GM19238 (cell line): ENCODE measurements around the gene LYSMD3.

Experiments used
- DNase-seq: peaks from one replicate; pipeline ENCODE4 v3.0.0; 2011; ENCODE audit warnings: low spot score; ENCODE audit not compliant: insufficient read length

Gene LYSMD3

GRCh38 chr5:90483206-90483605 lies 46.2 kb downstream of the LYSMD3 start:
- DNase-seq: no peak

DNA sequence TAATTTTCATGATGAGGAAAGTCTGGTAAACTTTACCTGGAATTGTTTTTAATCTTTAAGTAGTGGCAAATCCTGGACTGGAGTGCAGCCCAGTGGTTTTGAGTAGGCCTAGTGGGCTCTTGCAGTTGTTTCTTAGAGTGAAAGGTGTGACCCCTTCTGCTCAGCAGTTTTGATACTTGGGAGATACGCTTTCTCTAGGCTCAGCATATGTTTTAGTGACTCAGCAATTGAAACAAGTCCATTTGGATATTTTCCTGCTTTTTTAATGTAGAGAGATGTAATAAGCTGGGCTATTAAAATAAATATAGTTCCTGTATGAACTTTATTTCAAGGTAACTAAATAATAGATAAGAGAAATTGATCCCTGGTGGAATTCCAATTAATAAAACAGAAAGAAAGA lies 48.7 kb downstream of the LYSMD3 start:
- DNase-seq: no peak

- DNase-seq: no peak
These were observed 49.6 kb downstream of the LYSMD3 start for GRCh38 chr5:90479611-90480385.

DNA sequence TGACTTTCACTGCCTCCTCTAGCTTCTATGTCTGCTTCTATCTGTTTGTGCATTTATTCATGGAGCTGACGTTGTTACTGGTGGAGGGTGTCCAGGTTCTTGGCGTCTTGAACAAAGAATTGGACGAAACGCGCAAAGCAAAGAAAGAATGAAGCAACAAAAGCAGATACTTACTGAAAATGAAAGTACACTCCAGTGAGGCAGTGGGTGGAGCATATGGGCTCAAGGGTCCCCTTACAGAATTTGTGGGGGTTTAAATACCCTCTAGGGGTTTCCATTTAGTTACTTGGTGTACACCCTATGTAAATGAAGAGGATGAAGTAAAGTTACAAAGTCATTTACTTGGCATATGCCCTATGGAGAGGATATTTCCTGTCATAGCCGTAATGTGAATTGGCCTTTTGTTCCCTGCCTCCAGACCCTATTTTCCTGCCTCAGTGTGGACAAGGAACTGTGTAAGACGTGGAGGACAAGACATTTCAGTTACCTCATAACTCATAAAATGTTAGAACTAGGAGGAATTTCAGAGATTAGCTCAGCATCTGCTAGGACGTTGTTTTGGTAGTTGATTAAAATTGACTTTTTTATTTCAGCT lies 51.7 kb downstream of the LYSMD3 start:
- no peak for DNase-seq

DNA sequence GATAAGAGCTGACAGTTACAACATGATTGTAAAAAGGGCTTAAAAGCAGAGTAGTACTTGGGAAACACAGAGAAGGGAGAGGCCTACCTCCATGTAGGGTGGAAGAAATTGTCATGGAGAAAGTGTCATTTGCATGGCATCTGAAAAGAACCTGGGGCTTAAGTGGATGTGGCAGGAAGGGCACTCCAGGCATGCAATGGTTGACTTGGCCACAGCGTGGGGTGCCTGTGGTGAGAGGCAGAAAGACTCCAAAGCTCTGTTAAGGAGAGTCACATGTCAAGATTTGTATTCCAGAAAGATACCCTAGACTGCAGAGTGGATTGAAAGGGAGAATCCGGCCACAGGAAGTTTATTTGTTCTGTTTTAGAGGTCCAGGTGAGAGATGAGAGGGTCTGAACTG lies 52.3 kb downstream of the LYSMD3 start:
- no peak for DNase-seq

DNA sequence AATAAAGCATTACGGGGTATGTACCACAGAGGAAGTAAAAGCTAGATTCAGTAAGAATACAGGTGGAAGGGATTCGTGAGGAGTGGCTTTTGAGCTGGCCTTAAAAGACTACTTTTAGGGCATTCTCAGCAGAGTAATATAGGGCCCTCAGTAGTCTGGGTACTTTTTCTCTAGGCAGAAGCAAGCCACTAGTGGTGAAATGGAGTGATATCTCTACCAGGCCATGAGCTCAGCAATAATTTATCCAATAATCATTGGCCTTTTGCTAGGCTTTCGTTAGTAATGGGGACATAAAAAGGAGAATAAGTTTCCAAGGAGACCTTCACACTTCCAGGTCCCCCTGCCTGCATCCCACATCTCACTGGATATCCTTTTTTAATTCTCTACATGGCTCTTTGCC lies 53.0 kb downstream of the LYSMD3 start:
- no peak for DNase-seq

- no peak for DNase-seq
These were observed 53.9 kb downstream of the LYSMD3 start for GRCh38 chr5:90475436-90475980.

DNA sequence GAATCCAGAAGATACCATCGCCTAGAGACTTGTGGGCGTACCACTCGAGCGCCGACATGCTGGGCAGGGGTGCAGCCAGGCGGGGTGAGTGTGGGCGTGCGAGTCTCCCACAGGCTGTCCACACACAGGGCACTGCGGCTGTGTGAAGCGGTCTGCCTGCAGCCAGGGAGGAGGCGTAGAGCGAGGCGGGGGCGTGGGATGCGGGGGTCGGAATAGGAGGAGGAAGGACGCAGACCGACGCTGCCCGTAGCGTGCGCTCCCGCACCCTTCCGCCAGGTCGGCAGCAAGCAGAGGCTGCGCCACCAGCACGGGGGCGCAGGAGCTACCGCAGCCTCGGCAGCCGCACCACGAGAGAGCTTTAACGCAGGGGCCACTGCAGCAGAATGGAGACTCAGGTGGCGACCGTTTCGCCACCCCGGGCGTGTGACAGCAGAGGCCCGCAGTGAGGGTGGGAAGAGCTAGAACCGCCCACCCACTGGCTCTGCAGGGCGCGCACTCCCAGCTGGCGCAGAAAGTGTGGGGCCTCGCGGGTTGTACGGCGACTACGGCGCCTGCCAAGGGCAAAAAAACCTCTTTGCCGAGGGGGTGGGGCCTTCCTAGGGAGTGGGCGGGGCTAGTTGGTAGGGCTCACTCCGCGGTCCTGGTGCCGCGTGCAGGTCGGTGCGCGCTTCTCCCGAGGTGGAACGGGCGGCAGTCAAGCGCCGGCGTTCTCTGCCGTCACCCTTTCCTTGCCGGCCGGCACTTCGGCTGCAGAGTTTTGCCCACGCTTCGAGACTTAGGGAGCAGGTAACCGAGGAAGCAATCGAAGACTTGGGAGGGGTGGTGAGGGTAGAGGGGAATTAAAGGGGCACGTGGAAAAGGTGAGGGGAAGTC lies 54.9 kb downstream of the LYSMD3 start, which contains the start of the genes MBLAC2 and POLR3G:
MBLAC2 (minus strand) TSS at position 537 of the 873 bp plus-strand sequence; CDS start at position 58, 479 bp downstream.
POLR3G (plus strand) TSS at position 630 of the 873 bp plus-strand sequence. CDS start 10,704 bp downstream, outside the sequence.
- peak; percentile 77 for DNase-seq

- no peak for DNase-seq
These were observed 55.8 kb downstream of the LYSMD3 start for GRCh38 chr5:90473396-90474234.

GRCh38 chr5:90472783-90473395 lies 56.5 kb downstream of the LYSMD3 start:
- no peak for DNase-seq
